Stomach (tissue), 9 donors: ENCODE data around the gene ABCB9. TPM values are rescaled to one million over a fixed set of nuclear protein-coding genes. Genes with fewer than 3 reads are reported as not detected.
A peak's percentile ranks its signal among the peaks of the same experiment; 100 is the strongest.

Source experiments
- DNase-seq, 2 donors: peaks; one replicate each; pipeline versions ENCODE4 v3.0.0 to v3.0.0-alpha.2; 2013 to 2019
- H3K27ac ChIP-seq, 5 donors: fragments of 200-600 bp in 4 of 5; sonication (generic) in 4 of 5; one replicate each; pipeline ENCODE4 v1.5.1; 2013 to 2019; ENCODE audit warnings: mild to moderate bottlenecking in 1 of 5, moderate library complexity in 1 of 5
- H3K27me3 ChIP-seq, 3 donors: fragments of 200-600 bp; sonication (generic); one replicate each; pipeline ENCODE4 v1.5.1; 2017 to 2019; ENCODE audit warnings: mixed run types in 1 of 3
- H3K36me3 ChIP-seq, 4 donors: fragments of 200-600 bp; sonication (generic); 1 replicate in 3 of 4; 2 replicates in 1 of 4; pipeline ENCODE4 v1.5.1; 2016 to 2019
- H3K4me1 ChIP-seq, 4 donors: fragments of 200-600 bp; sonication (generic); one replicate each; pipeline ENCODE4 v1.5.1; 2016 to 2019
- H3K4me3 ChIP-seq, 4 donors: fragments of 200-600 bp; sonication (generic) in 3 of 4; one replicate each; pipeline ENCODE4 v1.5.1; 2016 to 2019; ENCODE audit warnings: mild to moderate bottlenecking in 1 of 4
- H3K9me3 ChIP-seq, 4 donors: fragments of 200-600 bp; sonication (generic); one replicate each; pipeline ENCODE4 v1.5.1; 2016 to 2019
- EP300 ChIP-seq: sonication (generic); formaldehyde crosslinking; IDR thresholded peaks from one replicate; pipeline ENCODE4 v1.6.1; 2017; ENCODE audit warnings: antibody characterized with exemption
- POLR2A ChIP-seq, 4 donors: fragments of 450-650 bp; IDR thresholded peaks; one replicate each; pipeline ENCODE4 v1.6.1; 2016; ENCODE audit warnings: antibody characterized with exemption in 4 of 4, control low read depth in 2 of 4, mild to moderate bottlenecking in 1 of 4, moderate library complexity in 1 of 4
- POLR2AphosphoS5 ChIP-seq, 3 donors: sonication (generic); formaldehyde crosslinking; IDR thresholded peaks; one replicate each; pipeline ENCODE4 v1.6.1; 2016; ENCODE audit warnings: antibody characterized with exemption in 3 of 3
- WGBS, 5 donors: extraction: QIAGEN DNeasy Blood & Tissue Kit in 3 of 5; methylation state at CpG; one replicate each; pipeline versions ENCODE4 v1.1.5 to v1.1.7; 2013 to 2018; 5-methylcytosine and 5-hydroxymethylcytosine counted together
- intact Hi-C: fragments of 100-400 bp; cut with DNase I; formaldehyde crosslinking; loops from one replicate; pipeline ENCODE4 v1.15.1; 2023; ENCODE audit warnings: low total_unique reads
- polyA plus RNA-seq, 3 donors: library from polyadenylated mRNA; stranded (reverse); fragments of 200-250 nt; gene quantifications; one replicate each; pipeline ENCODE4 v1.2.3, GENCODE V29; 2013
- total RNA-seq, 5 donors: library from RNA; depleted of rRNA; stranded (reverse); fragments of >200 nt; gene quantifications; one replicate each; pipeline versions ENCODE4 v1.1.0 to v1.2.3, GENCODE V29; 2014 to 2016
- TF ChIP-seq, protein P1 (sequence below), 7 experiments: fragments of 450-650 bp in 4 of 7; fragments of 200-600 bp in 3 of 7; sonication (generic) in 3 of 7; IDR thresholded peaks; one replicate each; pipeline ENCODE4 v1.5.1; 2016 to 2019; ENCODE audit warnings: antibody characterized with exemption in 7 of 7, control low read depth in 2 of 7, mild to moderate bottlenecking in 1 of 7
- donor health status: healthy with polysubstance abuse.
- donor health status: Bipolar disorder and iron deficiency.
- donor health status: healthy.

ABCB9 gene
- total and polyA plus RNA-seq, 8 donors = 1.2 to 29.5 (median 2.2) TPM; not detected in 1

DNA sequence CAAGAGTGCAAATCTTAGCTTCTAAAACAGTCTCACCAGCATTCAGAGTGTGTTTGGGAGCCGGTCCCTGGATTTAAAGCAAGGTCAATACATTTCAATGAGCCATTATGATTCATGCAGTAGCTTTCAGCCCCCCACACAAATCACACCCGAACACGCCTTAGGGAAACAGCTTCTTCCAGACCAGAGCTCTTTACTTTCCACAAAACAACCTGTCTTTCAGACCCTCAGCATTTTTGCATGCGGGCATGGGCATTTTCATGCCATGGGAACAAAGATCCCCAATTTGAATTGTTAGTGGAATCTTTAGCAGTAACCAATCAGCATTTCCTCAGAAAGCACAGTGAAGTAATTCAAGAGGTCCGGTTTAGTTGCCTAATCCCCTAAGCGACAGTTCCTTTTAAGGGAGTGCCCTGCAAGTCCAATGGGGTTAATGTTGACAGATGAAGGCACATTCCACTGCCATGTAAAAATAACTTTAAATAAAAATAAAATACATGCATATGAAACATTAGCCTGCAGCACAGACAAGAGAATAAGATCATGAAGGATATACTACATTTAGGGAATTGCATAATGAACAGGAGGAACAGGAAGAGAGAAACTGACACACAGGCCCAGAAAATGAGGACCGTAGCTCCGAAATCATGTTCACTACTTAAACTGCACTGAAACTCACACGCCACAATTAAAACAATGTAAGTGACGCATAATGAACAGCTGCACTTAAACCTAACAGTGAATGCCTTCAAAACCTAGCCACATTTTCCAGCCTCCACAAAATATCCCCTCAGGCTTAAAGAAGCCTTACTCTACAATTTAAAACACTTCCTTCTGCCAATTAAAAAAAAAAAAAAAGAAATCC is 74.4 kb downstream of the ABCB9 start:
- Histone ChIP-seq H3K4me1 (peaks cover 79 to 85% (median 82%) of the 10 kb centered on the region in 4 donors), H3K36me3 (no peaks in the 10 kb centered on the region), H3K27me3 (no peaks in the 10 kb centered on the region), H3K27ac (peak overlapping the region; percentile 63 to 99 (median 97)), H3K4me3 (peak overlapping the region in 3 of 4 donors; percentile 9 to 62 (median 24)), H3K9me3 (no peaks in the 10 kb centered on the region)
- TF ChIP-seq EP300 (no peak), POLR2AphosphoS5 (IDR thresholded peaks at IDR 0.05) (peak in 2 of 3 donors; percentile 1 to 17)
- intact Hi-C loops = no loop called here
- peak in 1 of 2 donors; percentile 83 for DNase-seq
- WGBS, 5 donors = 13 to 24% (median 17%) methylated on average over 10 of the region's 10 CpGs

- H3K9me3 ChIP-seq = no peaks in the 10 kb centered on the region
- H3K4me3 ChIP-seq = peak overlapping the region in 1 of 4 donors; percentile 25
- DNase-seq = no peak
- H3K36me3 ChIP-seq = no peaks in the 10 kb centered on the region
- TF ChIP-seq POLR2A (IDR thresholded peaks at IDR 0.05) (no peak), POLR2AphosphoS5 (IDR thresholded peaks at IDR 0.05) (no peak), EP300 (no peak)
- TF ChIP-seq, protein P1, sequence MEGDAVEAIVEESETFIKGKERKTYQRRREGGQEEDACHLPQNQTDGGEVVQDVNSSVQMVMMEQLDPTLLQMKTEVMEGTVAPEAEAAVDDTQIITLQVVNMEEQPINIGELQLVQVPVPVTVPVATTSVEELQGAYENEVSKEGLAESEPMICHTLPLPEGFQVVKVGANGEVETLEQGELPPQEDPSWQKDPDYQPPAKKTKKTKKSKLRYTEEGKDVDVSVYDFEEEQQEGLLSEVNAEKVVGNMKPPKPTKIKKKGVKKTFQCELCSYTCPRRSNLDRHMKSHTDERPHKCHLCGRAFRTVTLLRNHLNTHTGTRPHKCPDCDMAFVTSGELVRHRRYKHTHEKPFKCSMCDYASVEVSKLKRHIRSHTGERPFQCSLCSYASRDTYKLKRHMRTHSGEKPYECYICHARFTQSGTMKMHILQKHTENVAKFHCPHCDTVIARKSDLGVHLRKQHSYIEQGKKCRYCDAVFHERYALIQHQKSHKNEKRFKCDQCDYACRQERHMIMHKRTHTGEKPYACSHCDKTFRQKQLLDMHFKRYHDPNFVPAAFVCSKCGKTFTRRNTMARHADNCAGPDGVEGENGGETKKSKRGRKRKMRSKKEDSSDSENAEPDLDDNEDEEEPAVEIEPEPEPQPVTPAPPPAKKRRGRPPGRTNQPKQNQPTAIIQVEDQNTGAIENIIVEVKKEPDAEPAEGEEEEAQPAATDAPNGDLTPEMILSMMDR (IDR thresholded peaks at IDR 0.05) = no peak
- peaks cover 87 to 97% (median 92%) of the 10 kb centered on the region in 4 donors for H3K4me1 ChIP-seq
- no peaks in the 10 kb centered on the region for H3K27me3 ChIP-seq
- intact Hi-C loops = no loop called here
- H3K27ac ChIP-seq = peak overlapping the region; percentile 81 to 99 (median 97)
- WGBS, 5 donors = 51 to 63% (median 54%) methylated on average over 13 of the region's 13 CpGs
These were observed 76.3 kb downstream of the ABCB9 start for GRCh38 chr12:122889761-122890520.

- Histone ChIP-seq H3K4me3 (peak overlapping the region in 3 of 4 donors; percentile 17 to 25 (median 21)), H3K27me3 (no peaks in the 10 kb centered on the region), H3K36me3 (no peaks in the 10 kb centered on the region), H3K9me3 (no peaks in the 10 kb centered on the region), H3K27ac (peak overlapping the region; percentile 74 to 99 (median 97)), H3K4me1 (peaks cover 86 to 97% (median 91%) of the 10 kb centered on the region in 4 donors)
- intact Hi-C loops = no loop called here
- DNase-seq = peak; percentile 86 to 95
- 9 to 11% (median 9%) methylated on average over 12 of the region's 12 CpGs for WGBS, 5 donors
- TF ChIP-seq POLR2A (IDR thresholded peaks at IDR 0.05) (peak in 2 of 4 donors; percentile 22 to 56), POLR2AphosphoS5 (IDR thresholded peaks at IDR 0.05) (peak; percentile 5 to 88 (median 82))
- TF ChIP-seq, protein P1 (IDR thresholded peaks at IDR 0.05) = no peak
These were observed 78.0 kb downstream of the ABCB9 start for GRCh38 chr12:122888232-122888752.

DNA sequence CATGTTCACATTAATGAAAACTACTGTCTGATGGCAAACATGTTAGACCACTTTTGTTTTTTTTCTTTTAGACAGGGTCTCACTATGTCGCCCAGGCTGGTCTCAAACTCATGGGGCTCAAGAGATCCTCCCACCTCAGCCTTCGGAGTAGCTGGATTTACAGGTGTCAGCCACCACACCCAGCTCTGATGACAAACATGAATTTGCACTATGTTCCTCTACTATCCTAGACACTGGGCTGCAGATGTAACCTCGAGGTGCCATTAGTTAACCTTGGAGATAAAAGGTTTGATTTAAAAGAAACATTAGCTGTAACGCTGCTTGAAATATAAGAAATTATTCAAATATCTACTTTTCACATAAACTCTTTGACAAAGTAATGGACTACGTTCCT is 78.4 kb downstream of the ABCB9 start:
- intact Hi-C loops = no loop called here
- H3K27ac ChIP-seq = peak overlapping the region; percentile 82 to 99 (median 97)
- no peaks in the 10 kb centered on the region for H3K9me3 ChIP-seq
- H3K36me3 ChIP-seq = no peaks in the 10 kb centered on the region
- peak in 1 of 2 donors; percentile 40 for DNase-seq
- peaks cover 84 to 95% (median 89%) of the 10 kb centered on the region in 4 donors for H3K4me1 ChIP-seq
- WGBS, 5 donors = 42 to 55% (median 49%) methylated on average over 5 of the region's 5 CpGs
- H3K4me3 ChIP-seq = peak overlapping the region in 2 of 4 donors; percentile 17 to 25
- no peak for TF ChIP-seq POLR2A (IDR thresholded peaks at IDR 0.05)
- no peak for TF ChIP-seq POLR2AphosphoS5 (IDR thresholded peaks at IDR 0.05)
- TF ChIP-seq EP300 = no peak
- TF ChIP-seq, protein P1 (IDR thresholded peaks at IDR 0.05) = no peak
- H3K27me3 ChIP-seq = no peaks in the 10 kb centered on the region
